A549 (cell line): Measurements from ENCODE around the gene TBC1D8.

ENCODE experiments used
- CTCF ChIP-seq: fragments of >200 bp; sonication (Bioruptor Twin); formaldehyde crosslinking; IDR thresholded peaks from 3 replicates; pipeline ENCODE4 v1.5.1; 2016
- EHMT2 ChIP-seq: fragments of 200-600 bp; sonication (generic); IDR thresholded peaks from 2 replicates; pipeline ENCODE4 v1.6.1; 2016; ENCODE audit warnings: antibody characterized with exemption, low read depth, mild to moderate bottlenecking, moderate library complexity
- ESRRA ChIP-seq: fragments of 150-350 bp; IDR thresholded peaks from 2 replicates; pipeline ENCODE4 v1.6.1; 2014; ENCODE audit warnings: mild to moderate bottlenecking, low read length, borderline replicate concordance
- MAX ChIP-seq: IDR thresholded peaks from 2 replicates; pipeline ENCODE4 v1.6.1; 2012
- NFE2L2 ChIP-seq: fragments of 150-350 bp; conservative IDR thresholded peaks from 2 replicates; pipeline ENCODE4 v1.6.1; 2014; ENCODE audit warnings: low read length
- NPAS2 ChIP-seq: fragments of 250-450 bp; sonication (Bioruptor Pico); IDR thresholded peaks from 2 replicates; pipeline ENCODE4 v1.8.0; 2022; ENCODE audit warnings: mild to moderate bottlenecking, moderate library complexity, borderline replicate concordance
- POLR2A ChIP-seq: IDR thresholded peaks from 2 replicates; pipeline ENCODE4 v1.6.1; 2012; ENCODE audit warnings: mild to moderate bottlenecking, low read length
- RFX5 ChIP-seq: fragments of 450-650 bp; IDR thresholded peaks from 2 replicates; pipeline ENCODE4 v1.7.1; 2014; ENCODE audit warnings: antibody characterized with exemption, mild to moderate bottlenecking, moderate library complexity
- SREBF2 ChIP-seq: fragments of 450-650 bp; IDR thresholded peaks from 2 replicates; pipeline ENCODE4 v1.6.1; 2014; ENCODE audit warnings: mild to moderate bottlenecking, moderate library complexity
- USF2 ChIP-seq: fragments of 450-650 bp; IDR thresholded peaks from 2 replicates; pipeline ENCODE4 v1.6.1; 2014; ENCODE audit warnings: antibody characterized with exemption

DNA sequence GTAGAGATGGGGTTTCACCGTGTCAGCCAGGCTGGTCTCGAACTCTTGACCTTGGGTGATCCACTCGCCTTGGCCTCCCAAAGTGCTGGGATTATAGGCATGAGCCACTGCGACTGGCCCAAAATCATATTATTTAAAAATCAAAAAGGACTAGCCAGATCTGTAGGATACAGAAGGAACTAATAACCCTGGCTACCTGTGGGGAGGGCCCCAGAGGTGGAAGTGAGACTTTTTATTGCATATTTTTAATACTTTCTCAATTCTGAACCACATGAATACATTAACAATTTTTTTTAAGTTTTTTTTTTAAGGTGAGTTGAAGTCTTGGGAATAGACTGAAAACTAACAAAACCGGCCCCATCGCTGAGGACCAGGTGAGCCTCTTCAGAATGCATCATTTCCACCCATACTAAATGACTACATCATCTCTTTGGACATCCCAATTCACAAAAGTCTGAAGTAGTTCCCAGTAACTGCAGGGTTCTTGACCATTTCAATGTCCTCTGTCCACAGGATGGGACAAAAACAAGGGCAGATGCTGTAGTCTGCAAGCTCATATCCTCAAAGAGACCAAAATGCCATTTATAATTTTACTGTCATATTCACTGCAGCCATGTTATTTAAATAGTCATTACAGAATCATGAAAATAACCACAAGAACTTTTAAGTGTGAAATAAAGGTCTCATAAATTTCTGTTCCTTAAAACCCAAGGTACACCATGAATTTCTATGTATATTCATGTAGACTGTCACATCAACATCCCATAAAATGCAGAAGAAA is 127.7 kb downstream of the TBC1D8 start:
- TF ChIP-seq CTCF (no peak), USF2 (no peak), ESRRA (no peak), MAX (no peak), RFX5 (no peak), POLR2A (no peak), NFE2L2 (no peak), EHMT2 (no peak), SREBF2 (no peak), NPAS2 (CRISPR knock-in tag) (no peak)
